Breast epithelium (tissue), 4 donors: Measurements from ENCODE around the gene BCAS3. TPM values are rescaled to one million over a fixed set of nuclear protein-coding genes. Genes with fewer than 3 reads are reported as not detected.

Experiments
- DNase-seq, 2 donors: peaks; one replicate each; pipeline ENCODE4 v3.0.0-alpha.2; 2019; ENCODE audit warnings: low spot score in 2 of 2
- H3K27ac ChIP-seq, 2 donors: fragments of 200-600 bp; sonication (generic) in 1 of 2; one replicate each; pipeline ENCODE4 v1.5.1; 2016 to 2019; ENCODE audit warnings: mild to moderate bottlenecking in 1 of 2
- H3K27me3 ChIP-seq, 2 donors: fragments of 200-600 bp; sonication (generic) in 1 of 2; one replicate each; pipeline versions ENCODE4 v1.5.1 to v1.6.0; 2017 to 2019; ENCODE audit warnings: control low read depth in 1 of 2, mild to moderate bottlenecking in 1 of 2
- H3K36me3 ChIP-seq: fragments of 200-600 bp; one replicate; pipeline ENCODE4 v1.5.1; 2019
- H3K4me1 ChIP-seq, 2 donors: fragments of 200-600 bp; sonication (generic); one replicate each; pipeline ENCODE4 v1.5.1; 2016 to 2019; ENCODE audit warnings: control low read depth in 1 of 2
- H3K4me3 ChIP-seq, 3 donors: fragments of 200-600 bp; sonication (generic); 1 replicate in 2 of 3; 2 replicates in 1 of 3; pipeline ENCODE4 v1.5.1; 2016 to 2019; ENCODE audit warnings: mild to moderate bottlenecking in 3 of 3, moderate library complexity in 2 of 3
- H3K9me3 ChIP-seq, 2 donors: fragments of 200-600 bp; sonication (generic) in 1 of 2; one replicate each; pipeline ENCODE4 v1.5.1; 2016 to 2019; ENCODE audit warnings: control low read depth in 1 of 2
- CTCF ChIP-seq, 3 donors: fragments of 450-650 bp; IDR thresholded peaks; one replicate each; pipeline ENCODE4 v1.5.1; 2016 to 2017; ENCODE audit warnings: antibody characterized with exemption in 3 of 3, mild to moderate bottlenecking in 3 of 3, moderate library complexity in 3 of 3
- POLR2A ChIP-seq: fragments of 450-650 bp; IDR thresholded peaks from one replicate; pipeline ENCODE4 v1.6.1; 2016; ENCODE audit warnings: antibody characterized with exemption, mild to moderate bottlenecking, moderate library complexity
- POLR2AphosphoS5 ChIP-seq, 3 donors: sonication (generic); formaldehyde crosslinking; IDR thresholded peaks; one replicate each; pipeline ENCODE4 v1.6.1; 2017; ENCODE audit warnings: antibody characterized with exemption in 3 of 3
- intact Hi-C: fragments of 100-400 bp; cut with DNase I; formaldehyde crosslinking; loops from one replicate; pipeline ENCODE4 v1.15.1; 2023; ENCODE audit warnings: low total_unique reads
- total RNA-seq, 3 donors: library from RNA; depleted of rRNA; stranded (reverse); fragments of >200 nt; gene quantifications; one replicate each; pipeline ENCODE4 v1.1.0, GENCODE V29; 2016

BCAS3 gene
- total RNA-seq, 3 donors from 2014 or later = 30.8 to 47.9 (median 31.2) TPM

- H3K27ac ChIP-seq = no peak overlapping the region
- intact Hi-C loops = no loop called here
- no peak overlapping the region for H3K4me3 ChIP-seq
- H3K36me3 ChIP-seq = no peaks in the 10 kb centered on the region
- H3K9me3 ChIP-seq = no peaks in the 10 kb centered on the region
- DNase-seq = no peak
- no peaks in the 10 kb centered on the region for H3K27me3 ChIP-seq
- TF ChIP-seq POLR2AphosphoS5 (IDR thresholded peaks at IDR 0.05) (no peak), POLR2A (no peak), CTCF (IDR thresholded peaks at IDR 0.05) (no peak)
- no peaks in the 10 kb centered on the region for H3K4me1 ChIP-seq
Measured at GRCh38 chr17:61185385-61185784, 507.7 kb downstream of the BCAS3 start.

- intact Hi-C loops = no loop called here
- Histone ChIP-seq H3K9me3 (no peaks in the 10 kb centered on the region), H3K27ac (no peak overlapping the region), H3K4me3 (no peak overlapping the region), H3K27me3 (no peaks in the 10 kb centered on the region), H3K36me3 (no peaks in the 10 kb centered on the region), H3K4me1 (no peaks in the 10 kb centered on the region)
- no peak for DNase-seq
- TF ChIP-seq POLR2AphosphoS5 (IDR thresholded peaks at IDR 0.05) (no peak), CTCF (IDR thresholded peaks at IDR 0.05) (no peak), POLR2A (no peak)
Measured at GRCh38 chr17:61187038-61187437, 509.4 kb downstream of the BCAS3 start.

GRCh38 chr17:61188081-61188480 lies 510.4 kb downstream of the BCAS3 start:
- H3K27me3 ChIP-seq = no peaks in the 10 kb centered on the region
- no peaks in the 10 kb centered on the region for H3K4me1 ChIP-seq
- no peak overlapping the region for H3K4me3 ChIP-seq
- TF ChIP-seq POLR2AphosphoS5 (IDR thresholded peaks at IDR 0.05) = no peak
- no peak for TF ChIP-seq CTCF (IDR thresholded peaks at IDR 0.05)
- no peak for TF ChIP-seq POLR2A
- DNase-seq = no peak
- H3K9me3 ChIP-seq = no peaks in the 10 kb centered on the region
- intact Hi-C loops = no loop called here
- H3K36me3 ChIP-seq = no peaks in the 10 kb centered on the region
- H3K27ac ChIP-seq = no peak overlapping the region

- H3K36me3 ChIP-seq = no peaks in the 10 kb centered on the region
- intact Hi-C loops = no loop called here
- DNase-seq = no peak
Measured at GRCh38 chr17:61189968-61190367, 512.3 kb downstream of the BCAS3 start.

GRCh38 chr17:61196302-61196704 lies 518.7 kb downstream of the BCAS3 start:
- intact Hi-C loops = no loop called here

More at GRCh38 chr17:61189968-61190367, 512.3 kb downstream of the BCAS3 start:
- no peak overlapping the region for H3K4me3 ChIP-seq
- H3K27ac ChIP-seq = no peak overlapping the region
- TF ChIP-seq POLR2A (no peak), CTCF (IDR thresholded peaks at IDR 0.05) (no peak), POLR2AphosphoS5 (IDR thresholded peaks at IDR 0.05) (no peak)
- H3K4me1 ChIP-seq = no peaks in the 10 kb centered on the region
- no peaks in the 10 kb centered on the region for H3K9me3 ChIP-seq
- H3K27me3 ChIP-seq = no peaks in the 10 kb centered on the region

More at GRCh38 chr17:61196302-61196704, 518.7 kb downstream of the BCAS3 start:
- H3K4me3 ChIP-seq = no peak overlapping the region
- no peaks in the 10 kb centered on the region for H3K27me3 ChIP-seq
- H3K27ac ChIP-seq = no peak overlapping the region
- H3K9me3 ChIP-seq = no peaks in the 10 kb centered on the region
- TF ChIP-seq POLR2A = no peak
- TF ChIP-seq POLR2AphosphoS5 (IDR thresholded peaks at IDR 0.05) = no peak
- TF ChIP-seq CTCF (IDR thresholded peaks at IDR 0.05) = no peak
- no peaks in the 10 kb centered on the region for H3K4me1 ChIP-seq
- no peak for DNase-seq
- H3K36me3 ChIP-seq = no peaks in the 10 kb centered on the region
